ENCODE measurements around the gene ANTXR2.

Gene ANTXR2

GRCh38 chr4:80079255-80079923 lies 6.4 kb upstream of the ANTXR2 start:
- no peak for TF ChIP-seq MAX (IDR thresholded peaks at IDR 0.05)
- no peak for TF ChIP-seq USF1 (IDR thresholded peaks at IDR 0.05)
- TF ChIP-seq EP300 (IDR thresholded peaks at IDR 0.05; ENCODE audit: borderline replicate concordance): no peak
- TF ChIP-seq FOXM1 (IDR thresholded peaks at IDR 0.05; ENCODE audit: borderline replicate concordance, low read depth): no peak
- TF ChIP-seq TCF12 (IDR thresholded peaks at IDR 0.05; ENCODE audit: low read depth): no peak
- TF ChIP-seq RAD21 (IDR thresholded peaks at IDR 0.05; ENCODE audit: low read depth): no peak
- no peak for TF ChIP-seq YY1 (IDR thresholded peaks at IDR 0.05; ENCODE audit: low read depth)
- TF ChIP-seq EGR1 (IDR thresholded peaks at IDR 0.05): no peak
- TF ChIP-seq TEAD4 (IDR thresholded peaks at IDR 0.05): no peak
- no peak for TF ChIP-seq CEBPB (IDR thresholded peaks at IDR 0.05)
- no peak for TF ChIP-seq TAF1 (IDR thresholded peaks at IDR 0.05; ENCODE audit: low read depth)
- no peak for TF ChIP-seq REST (IDR thresholded peaks at IDR 0.05; ENCODE audit: low read depth)
- no peak for TF ChIP-seq CREB1 (IDR thresholded peaks at IDR 0.05; ENCODE audit: low read depth)
- TF ChIP-seq ZBTB7A (IDR thresholded peaks at IDR 0.05; ENCODE audit: low read depth): no peak
- TF ChIP-seq NFIC (IDR thresholded peaks at IDR 0.05): no peak

DNA sequence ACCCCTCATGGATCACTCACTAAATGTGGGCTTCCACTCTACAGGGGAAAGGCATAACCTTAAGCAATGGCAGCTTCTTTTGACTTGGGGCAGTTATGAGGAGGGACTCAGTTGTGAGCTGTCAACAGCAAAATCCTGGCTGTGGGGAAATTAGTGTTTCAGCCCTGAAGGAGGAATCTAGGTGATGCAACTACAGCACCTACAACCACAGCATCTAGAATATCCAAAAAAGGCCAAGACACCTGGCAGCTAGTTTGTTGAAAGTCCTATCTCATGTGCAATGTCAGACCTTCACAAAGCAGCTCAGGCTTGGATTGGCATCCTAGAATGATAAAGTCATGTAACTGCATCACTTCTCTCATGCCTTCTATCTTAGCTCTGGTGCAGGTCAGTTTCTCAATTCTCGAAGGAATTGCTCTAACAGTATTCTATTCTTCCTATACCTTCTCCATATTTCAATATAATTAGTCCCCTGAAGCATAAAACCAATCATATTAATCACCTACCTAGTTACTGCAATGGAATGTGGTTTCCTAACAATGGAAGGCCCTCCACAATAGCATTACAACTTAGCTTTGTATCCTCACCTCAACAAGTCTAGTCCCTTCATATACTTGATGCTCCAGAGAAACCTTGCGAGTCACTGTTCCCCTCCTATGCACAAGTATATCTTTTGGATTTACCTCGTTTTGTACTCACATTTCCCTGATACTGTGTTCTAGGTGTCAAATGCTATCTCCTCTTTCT lies 5.5 kb upstream of the ANTXR2 start:
- TF ChIP-seq TEAD4 (IDR thresholded peaks at IDR 0.05) (no peak), FOXM1 (IDR thresholded peaks at IDR 0.05; ENCODE audit: borderline replicate concordance, low read depth) (no peak), USF1 (IDR thresholded peaks at IDR 0.05) (no peak), ZBTB7A (IDR thresholded peaks at IDR 0.05; ENCODE audit: low read depth) (no peak), EP300 (IDR thresholded peaks at IDR 0.05; ENCODE audit: borderline replicate concordance) (no peak), YY1 (IDR thresholded peaks at IDR 0.05; ENCODE audit: low read depth) (no peak)

DNA sequence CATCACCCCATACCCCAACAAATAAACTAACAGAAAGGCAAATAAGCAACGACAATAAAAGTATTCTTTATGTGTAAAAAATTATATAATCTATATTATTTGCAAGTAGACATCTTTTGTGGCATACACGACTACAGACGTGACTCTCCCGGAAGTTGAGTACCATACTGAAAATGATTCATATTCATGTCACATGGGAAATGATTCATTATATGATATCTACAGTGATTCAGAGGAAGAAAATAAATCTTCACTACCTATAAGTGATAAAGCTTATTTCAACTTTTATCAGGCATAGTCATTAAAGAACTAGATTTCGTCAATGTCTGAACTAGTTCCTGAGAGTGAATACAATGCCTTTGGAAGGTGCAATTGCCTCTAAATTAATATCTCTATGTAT lies 4.6 kb upstream of the ANTXR2 start:
- TF ChIP-seq NFIC (IDR thresholded peaks at IDR 0.05): no peak
- TF ChIP-seq USF1 (IDR thresholded peaks at IDR 0.05): no peak
- no peak for TF ChIP-seq TCF12 (IDR thresholded peaks at IDR 0.05; ENCODE audit: low read depth)
- no peak for TF ChIP-seq EP300 (IDR thresholded peaks at IDR 0.05; ENCODE audit: borderline replicate concordance)
- no peak for TF ChIP-seq CREB1 (IDR thresholded peaks at IDR 0.05; ENCODE audit: low read depth)
- no peak for TF ChIP-seq REST (IDR thresholded peaks at IDR 0.05; ENCODE audit: low read depth)
- no peak for TF ChIP-seq TAF1 (IDR thresholded peaks at IDR 0.05; ENCODE audit: low read depth)
- TF ChIP-seq ZBTB7A (IDR thresholded peaks at IDR 0.05; ENCODE audit: low read depth): no peak
- no peak for TF ChIP-seq YY1 (IDR thresholded peaks at IDR 0.05; ENCODE audit: low read depth)
- TF ChIP-seq EGR1 (IDR thresholded peaks at IDR 0.05): no peak
- no peak for TF ChIP-seq MAX (IDR thresholded peaks at IDR 0.05)

DNA sequence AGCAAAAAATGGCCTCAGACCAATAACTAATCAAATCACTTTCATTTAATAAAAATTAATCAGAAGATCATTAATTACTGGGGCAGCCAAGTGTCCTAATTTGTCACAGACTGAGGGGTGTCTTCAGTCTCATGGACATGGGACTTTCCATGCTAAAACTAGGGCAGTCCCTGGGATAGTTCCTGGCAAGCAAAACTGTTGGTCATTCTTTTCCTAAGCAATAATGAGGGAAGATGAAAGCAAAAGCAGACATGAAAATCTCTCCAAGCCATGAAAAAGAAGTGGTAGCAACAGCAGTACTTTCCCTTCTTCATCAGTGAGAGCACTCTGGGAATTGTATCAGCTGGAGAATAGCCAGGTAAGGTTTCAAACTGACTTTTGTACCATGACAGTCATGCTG lies 3.7 kb upstream of the ANTXR2 start:
- TF ChIP-seq EGR1 (IDR thresholded peaks at IDR 0.05) (no peak), TEAD4 (IDR thresholded peaks at IDR 0.05) (no peak)

GRCh38 chr4:80075995-80076675 lies 3.1 kb upstream of the ANTXR2 start:
- TF ChIP-seq NFIC (IDR thresholded peaks at IDR 0.05): no peak
- no peak for TF ChIP-seq EGR1 (IDR thresholded peaks at IDR 0.05)
- TF ChIP-seq REST (IDR thresholded peaks at IDR 0.05; ENCODE audit: low read depth): no peak
- no peak for TF ChIP-seq ZBTB7A (IDR thresholded peaks at IDR 0.05; ENCODE audit: low read depth)
- no peak for TF ChIP-seq EP300 (IDR thresholded peaks at IDR 0.05; ENCODE audit: borderline replicate concordance)
- no peak for TF ChIP-seq CREB1 (IDR thresholded peaks at IDR 0.05; ENCODE audit: low read depth)
- no peak for TF ChIP-seq TCF12 (IDR thresholded peaks at IDR 0.05; ENCODE audit: low read depth)
- TF ChIP-seq TAF1 (IDR thresholded peaks at IDR 0.05; ENCODE audit: low read depth): no peak
- no peak for TF ChIP-seq USF1 (IDR thresholded peaks at IDR 0.05)
- no peak for TF ChIP-seq YY1 (IDR thresholded peaks at IDR 0.05; ENCODE audit: low read depth)
- TF ChIP-seq RAD21 (IDR thresholded peaks at IDR 0.05; ENCODE audit: low read depth): no peak
- TF ChIP-seq MAX (IDR thresholded peaks at IDR 0.05): no peak
- no peak for TF ChIP-seq TEAD4 (IDR thresholded peaks at IDR 0.05)
- TF ChIP-seq CEBPB (IDR thresholded peaks at IDR 0.05): no peak
- TF ChIP-seq FOXM1 (IDR thresholded peaks at IDR 0.05; ENCODE audit: borderline replicate concordance, low read depth): no peak

Data from Ishikawa (cell line).